COLO668 (cell line): ENCODE data around the gene CTXN1.
"Not testable (repeated sequence)": the region's sequence is repeated elsewhere in the genome, so short reads cannot be mapped to it uniquely, and the experiment has no call there.

Experiments
- DNase-seq: peaks from one replicate; lab custom pipeline; 2025; ENCODE audit not compliant: unreplicated experiment; lab: John Stamatoyannopoulos, UW

CTXN1 gene

DNA sequence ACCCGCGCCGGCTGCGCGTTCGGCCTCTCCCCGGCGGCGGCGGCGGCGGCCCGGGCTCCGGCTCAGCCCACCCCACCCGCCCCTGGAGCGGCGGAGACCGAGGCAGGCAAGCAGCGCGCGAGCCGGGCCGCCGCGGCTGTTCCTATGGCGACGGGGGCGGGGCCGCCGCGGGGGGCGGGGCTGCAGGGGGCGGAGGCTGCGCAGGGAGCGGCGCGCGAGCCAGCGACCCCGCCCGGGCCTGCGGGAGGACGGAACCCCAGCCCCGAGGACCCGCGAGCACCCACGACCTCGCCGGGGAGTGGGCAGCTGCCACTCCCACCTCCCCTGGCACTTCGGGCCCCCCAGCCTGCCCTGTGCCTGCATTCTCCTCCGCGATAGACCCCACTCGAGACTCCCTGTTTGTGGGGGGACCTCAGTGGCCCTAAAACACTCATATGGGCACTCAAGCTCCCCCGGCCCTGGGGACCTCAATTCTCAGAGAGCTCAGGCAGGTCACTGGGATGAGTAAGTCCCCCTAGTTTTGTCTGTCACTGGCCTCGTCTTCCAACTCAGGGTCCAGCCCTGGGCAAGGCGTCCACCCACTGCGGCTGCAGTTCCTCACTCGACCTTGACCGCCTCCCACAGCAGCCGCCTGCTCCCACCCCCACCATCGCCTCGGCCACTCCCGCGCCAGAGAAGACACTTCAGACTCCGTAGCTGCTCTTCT, at the start of gene CTXN1:
Gene CTXN1, minus strand, starts transcription at position 115 of the 706 bp plus-strand sequence. CDS start 597 bp downstream, outside the sequence.
- DNase-seq, result peak; percentile 78

DNA sequence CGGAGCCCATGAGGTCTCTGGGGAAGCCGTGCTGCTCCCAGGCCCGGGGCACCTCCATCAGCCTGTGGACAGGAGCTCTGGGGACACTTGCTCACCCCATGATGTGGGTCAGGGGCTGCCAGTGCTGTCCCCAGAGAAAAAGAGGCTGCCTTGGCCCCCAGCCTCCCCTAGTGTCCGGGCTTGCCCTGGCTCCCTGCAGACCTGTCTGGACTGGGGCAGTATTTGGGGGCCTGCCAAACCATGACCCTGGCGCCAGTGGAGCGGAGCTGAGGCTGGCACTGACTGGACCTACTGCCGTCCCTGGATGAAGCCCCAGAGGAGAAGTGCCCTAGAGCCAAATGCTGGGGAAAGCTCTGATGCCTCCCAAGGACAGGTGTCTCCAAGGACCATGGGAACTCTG, 49.1 kb upstream of the CTXN1 start:
- no peak for DNase-seq

DNA sequence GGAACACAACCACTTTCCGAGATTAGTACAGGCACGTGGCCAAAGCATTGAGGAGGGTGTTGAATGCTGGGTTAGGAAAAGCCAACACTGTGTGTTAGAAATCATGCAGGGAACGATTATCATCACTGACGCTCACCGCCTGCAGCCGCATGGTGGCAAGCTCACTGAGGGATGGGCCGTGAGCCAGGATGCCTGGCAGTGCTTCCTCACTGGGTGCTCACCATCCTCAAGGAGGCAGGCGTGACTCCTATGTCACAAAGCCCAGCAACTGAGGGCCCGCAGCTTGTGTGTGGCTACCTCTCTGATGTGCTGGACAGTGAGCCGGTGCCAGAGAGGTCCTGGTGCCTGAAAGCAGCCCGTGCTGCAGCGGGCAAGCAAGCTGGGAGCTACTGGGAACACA, 47.9 kb upstream of the CTXN1 start:
- no peak for DNase-seq

DNA sequence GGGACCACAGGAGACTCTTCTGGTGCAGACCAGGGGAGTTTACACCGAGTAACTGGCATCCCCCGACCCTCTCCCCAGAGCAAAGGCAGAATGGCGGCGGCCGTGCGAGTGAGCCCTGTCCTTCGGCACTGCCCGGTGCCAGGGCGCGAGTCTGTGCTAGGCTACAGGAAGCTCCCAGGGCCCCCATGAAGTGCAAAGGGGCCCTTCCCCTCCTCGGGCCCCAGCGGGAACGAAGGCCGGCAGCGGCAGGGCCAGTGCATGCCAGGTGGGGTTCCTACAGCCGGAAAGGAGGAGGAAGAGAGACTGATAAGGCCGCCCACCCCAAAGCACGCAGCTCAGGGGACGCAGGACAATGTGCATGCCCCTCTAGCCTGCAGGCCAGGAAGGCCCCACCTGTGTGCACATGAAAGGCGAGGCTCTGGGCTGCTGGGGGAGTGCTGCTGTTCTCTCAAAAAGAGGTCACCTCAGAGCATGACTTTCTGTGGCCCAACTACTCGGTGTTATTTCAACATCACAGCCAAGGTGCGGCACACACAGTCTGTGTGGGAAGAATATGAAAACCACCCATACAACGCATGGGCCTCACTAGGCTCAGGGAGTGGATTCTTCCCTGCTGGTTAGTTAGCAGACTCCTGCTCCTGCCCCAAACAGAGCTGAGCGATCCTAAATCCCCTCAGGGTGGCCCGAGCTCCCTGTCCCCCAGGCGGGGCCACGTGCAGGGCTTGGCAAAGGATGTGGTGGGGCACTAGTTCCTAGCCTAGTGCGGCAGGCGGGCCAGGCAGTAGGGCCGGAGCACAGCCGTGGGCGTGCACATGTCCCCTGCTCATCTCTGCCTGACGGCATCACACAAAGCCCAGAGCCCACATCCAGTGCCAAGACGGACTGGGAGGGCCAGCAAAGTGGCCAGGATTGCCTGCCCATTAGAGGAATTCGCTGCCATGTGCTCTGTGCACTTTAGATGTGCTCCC, 45.9 kb upstream of the CTXN1 start:
- no peak for DNase-seq

DNA sequence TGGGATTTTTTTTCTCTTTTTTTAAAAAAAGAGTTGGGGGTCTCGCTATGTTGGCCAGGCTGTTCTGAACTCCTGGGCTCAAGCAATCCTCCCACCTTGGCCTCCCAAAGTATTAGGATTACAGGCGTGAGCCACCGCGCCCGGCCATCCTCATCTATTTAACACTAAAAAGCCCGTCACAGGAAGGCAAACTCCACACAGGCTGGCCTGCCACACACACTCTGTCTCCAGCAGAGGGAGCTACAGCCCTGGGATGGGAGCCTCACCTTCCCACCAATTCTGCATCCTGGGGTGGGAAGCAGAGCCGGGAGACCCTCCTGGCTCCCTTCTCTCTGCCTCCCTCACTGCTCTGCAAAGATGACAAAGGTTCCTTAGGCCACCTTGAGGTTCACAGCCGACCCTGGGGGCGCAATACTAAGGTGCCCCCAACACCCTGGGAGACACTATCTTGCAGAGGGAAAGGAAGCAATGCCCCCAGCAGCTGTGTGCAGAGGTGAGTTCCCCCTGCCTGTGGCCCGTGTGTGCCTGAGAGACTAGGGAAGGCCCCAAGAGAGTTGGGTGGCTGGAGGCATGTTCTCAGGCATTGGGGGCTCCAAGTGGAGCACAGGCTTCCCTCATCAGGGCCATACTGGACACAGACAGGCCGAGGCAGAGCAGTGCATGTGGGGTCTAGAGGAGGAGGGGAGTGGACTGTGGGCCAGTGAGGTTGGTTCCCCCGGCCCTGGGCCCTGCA, 44.9 kb upstream of the CTXN1 start:
- DNase-seq, result peak; percentile 51

DNA sequence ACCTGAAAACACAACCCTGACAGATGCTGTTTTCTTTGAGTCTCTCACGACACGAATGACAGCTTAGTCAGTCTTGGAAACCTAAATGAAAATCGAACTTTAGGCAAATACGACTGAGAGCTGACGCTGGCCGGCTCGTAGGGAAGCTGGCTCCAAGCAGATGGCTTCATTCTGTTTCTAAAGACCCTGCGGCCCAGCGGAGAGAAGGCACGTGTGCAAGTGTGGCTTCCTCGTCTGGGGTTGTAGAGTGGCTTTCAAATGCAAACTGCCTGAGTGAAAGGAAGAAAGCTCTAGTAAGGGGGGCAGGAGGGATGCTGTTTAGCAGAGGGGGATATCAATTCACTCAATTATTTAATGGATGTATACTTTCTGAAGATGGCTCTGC, 43.6 kb upstream of the CTXN1 start:
- no peak for DNase-seq

DNA sequence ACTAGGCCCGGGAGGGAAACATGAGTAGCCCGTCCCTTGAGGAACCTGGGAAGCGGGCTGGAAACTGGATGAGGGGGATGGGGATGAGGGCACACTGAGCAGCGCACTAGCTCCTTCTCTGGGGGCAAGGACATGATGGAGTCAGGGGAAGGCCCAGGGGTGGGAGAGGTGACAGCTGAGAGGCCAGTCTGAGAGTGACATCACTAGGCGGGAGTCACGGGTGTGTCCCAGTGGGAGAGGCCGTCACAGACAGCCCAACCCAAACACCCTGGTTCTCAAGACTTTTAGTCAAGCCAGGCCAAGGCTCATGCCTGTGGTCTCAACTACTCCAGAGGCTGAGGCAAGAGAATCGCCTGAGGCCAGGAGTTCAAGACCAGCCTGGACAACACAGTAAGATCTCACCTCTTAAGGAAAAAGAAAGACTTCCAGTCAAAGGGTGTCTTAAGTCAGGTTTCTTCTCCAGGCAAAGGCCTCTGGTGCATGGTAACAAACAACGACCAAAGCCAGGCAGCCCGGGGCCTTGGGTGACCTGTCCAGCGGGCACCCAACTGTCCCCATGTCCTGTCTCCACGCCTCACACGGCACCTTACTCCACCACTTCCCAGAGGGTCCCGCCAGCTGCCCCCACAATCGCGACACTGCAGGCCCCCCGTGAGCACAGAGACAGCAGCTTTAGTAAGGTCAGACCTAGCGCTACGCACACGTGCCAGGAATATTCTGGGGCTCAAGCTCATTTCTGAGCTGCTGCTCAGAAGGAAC, 43.0 kb upstream of the CTXN1 start:
- no peak for DNase-seq

DNA sequence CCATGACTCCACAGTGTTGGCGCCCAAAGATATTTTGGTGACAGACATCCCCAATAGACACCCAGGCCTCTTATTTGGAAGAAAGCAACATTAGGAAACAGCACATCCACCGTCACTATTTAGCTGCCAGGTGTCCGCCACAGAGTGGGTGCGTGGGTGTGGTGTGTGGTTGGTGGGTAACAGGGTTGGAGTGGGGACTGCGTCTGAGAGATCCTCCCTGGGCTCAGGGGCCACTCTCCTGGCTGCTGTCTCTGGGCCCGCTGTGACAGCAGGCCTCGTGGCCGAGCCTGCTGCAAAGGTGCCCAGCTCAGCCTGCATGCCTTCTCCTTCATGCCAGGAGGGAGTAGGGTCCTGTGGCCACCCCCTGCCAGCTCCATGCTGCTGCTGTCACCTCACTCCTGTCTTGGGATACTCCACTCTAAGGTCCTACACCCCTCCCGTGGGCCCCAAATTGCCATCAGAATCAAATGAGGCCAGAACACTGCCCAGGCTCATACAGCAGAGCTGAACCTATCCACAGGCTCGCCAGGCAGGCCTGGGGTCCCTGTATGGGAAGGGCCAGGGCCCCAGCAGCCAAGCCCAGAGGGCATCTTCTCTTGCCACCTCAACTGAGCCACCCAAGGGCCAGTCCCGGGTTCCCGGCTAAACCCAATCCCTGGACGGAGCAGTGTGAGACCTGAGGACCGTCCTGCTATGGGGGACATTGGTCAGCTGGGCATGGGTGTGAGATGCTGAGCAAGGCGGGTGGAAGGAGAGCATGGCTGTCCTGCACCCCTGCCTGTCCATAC, 42.3 kb upstream of the CTXN1 start:
- DNase-seq, result no peak

DNA sequence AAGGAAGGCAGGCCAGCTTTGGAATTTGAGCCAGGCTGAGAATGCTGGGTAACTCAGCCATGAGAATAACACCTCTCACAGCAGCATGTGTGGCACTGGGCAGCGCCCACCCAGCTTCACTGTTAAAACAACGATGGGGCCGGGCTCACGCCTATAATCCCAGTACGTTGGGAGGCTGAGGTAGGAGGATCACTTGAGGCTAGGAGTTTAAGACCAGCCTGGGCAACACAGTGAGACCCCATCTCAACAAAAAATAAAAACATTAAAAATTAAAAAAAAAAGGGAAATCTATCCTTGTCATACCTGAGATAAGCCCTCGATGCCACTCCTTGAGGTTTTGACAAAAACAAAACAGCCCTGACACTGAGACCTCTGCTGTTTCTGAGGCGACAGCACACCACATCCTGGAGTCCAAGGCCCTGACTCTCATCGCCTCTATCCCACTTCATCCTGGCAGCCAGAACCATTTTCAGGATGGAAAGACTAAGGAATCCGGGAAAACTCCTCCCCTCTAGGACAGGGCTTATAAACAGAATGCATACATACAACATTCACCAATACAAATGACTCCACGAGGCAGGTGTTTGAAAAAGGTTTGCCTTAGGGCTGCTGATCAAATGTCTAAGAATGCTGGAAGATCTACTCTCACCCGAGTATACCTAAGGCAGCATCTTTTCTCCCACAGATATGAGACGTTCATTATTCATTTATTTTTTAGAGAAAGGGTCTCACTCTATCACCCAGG, 40.2 kb upstream of the CTXN1 start:
- DNase-seq, result no peak

DNA sequence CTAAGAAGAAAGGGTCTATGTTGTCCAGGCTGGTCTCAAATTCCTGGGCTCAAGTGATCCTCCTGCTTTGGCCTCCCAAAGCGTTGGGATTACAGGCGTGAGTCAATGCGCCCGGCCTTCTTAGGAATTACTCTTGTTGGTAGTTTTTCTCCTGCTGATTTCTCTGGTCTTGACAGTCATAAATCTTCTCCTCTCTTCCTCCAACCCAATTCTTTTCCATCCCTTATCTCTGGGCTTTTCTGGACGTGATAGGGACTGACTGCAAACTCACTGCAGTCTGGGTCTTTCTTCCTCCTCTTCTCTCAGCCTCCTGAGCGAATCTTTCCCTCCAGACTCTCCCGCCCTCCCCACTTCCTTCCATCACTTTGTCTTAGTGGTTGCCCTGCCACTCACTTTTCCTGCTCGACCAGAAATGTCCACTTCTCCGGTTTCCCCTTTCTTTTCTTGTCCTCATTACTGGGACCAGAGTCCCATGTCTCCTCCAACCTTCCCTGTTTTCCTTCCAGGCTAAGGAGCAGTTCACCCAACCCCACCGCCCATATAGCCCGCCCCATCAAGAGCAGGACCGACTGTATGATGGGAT, 39.4 kb upstream of the CTXN1 start:
- DNase-seq, result no peak

DNA sequence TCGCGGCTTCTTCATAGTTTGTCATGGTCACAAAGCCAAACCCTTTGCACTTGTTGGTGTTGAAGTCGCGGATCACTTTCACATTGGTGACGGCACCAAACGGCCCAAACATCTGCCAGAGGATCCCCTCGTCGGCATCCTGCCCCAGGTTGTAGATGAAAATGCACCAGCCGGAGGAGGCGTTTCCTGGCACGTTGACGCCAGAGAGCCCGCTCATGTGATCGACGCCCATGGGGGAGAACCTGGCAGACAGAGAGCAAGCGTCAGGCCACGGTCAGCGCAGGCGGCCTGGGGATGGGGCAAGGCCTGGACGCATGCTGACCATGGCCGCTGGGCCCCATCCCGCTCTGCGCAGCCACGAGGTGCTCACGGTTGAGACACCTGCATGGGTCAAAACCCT, 37.6 kb upstream of the CTXN1 start:
- DNase-seq, result no peak

DNA sequence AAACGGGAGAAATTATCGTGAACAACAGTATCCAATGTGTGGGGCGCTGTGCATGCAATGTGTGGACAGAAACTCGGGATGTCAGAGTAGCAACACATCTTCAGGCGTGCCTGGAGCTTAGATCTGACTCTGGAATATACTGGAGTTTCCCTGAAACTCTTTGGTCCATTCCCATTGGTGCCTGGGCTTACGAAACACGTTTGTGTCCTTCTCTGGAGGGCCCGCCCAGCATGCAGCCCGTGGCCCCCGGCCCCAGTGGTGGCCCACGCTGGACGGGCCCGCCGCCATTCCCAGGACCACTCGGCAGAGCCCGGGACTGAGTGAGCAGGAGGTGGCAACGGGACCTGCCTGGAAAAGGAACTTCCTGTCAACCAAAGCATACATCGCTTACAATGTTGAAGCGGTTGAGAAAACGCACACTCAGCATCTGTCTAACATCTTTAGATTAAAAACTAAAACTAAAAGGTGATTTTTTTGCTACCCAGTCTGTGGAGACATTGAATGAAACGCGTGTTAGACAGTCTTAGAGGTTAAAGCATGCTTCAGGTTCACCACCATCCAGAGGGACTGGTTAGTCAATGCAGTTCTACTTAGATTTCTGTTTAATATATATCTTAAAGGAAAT, 36.8 kb upstream of the CTXN1 start:
- no peak for DNase-seq

DNA sequence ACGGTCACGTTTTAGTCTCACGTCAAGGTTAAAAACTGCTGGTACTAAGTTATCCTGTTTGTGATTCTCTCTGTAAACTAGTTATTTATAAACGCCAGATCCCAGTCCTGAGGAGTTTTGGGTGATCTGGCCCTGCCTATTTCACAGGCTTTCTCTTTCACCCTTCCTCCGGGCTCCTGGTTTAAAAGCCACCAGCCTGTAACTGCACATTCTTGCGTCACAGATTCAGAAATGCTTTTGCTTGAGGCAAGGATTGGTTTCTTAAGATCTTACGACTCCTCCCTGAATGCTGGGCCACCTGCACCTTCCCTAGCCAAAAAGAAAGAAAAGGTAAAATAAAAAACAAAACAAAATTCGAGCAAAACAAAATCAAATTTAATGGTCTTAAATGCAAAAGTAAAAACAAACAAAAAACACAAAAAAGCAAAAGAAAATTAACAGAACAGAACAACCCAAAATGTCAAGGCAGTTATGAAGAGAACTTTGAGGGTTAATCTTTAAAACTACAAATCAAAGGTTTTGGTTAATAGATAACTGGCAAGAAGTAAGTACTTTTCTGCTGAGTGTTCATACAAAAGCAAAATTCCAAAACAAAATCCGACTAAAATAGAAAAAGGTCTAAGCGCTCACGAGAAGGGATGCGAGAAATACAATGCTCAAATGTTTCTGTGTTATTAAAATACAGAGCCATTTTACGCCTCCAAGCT, 36.1 kb upstream of the CTXN1 start:
- no peak for DNase-seq

DNA sequence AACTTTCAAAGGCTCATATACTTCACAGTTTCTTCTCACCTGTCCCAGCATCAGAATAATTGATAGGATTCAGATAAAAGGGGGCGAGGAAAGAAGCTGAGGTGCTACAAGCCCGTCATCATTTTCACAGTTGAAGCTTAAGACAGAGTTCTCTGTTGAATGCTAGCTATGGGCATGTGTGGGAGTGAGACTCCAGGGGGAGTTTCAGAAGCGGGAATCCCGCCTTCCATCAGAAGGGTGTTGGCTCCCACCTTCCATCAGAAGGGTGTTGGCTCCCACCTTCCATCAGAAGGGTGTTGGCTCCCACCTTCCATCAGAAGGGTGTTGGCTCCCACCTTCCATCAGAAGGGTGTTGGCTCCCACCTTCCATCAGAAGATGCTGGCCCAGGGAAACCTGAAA, 35.1 kb upstream of the CTXN1 start:
- not testable (repeated sequence) for DNase-seq

DNA sequence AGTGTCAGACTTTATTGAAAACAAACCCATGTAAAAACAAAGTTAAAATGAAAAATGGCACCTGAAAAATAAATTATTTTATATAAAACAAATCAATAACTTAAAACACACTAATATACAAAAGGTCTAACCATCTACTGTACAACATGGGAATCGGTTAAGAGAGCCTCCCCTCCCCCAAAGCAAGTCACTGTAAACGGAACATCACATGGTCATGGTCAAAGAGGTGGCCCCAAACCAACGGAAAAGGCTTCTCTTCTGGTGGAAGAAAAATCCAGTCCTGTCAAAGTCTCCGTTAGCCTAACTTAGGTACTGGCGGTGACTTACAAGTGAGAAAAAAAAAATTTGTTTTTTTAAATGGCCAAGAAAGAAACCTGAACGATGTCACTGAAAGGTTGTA, 33.3 kb upstream of the CTXN1 start:
- DNase-seq, result no peak

DNA sequence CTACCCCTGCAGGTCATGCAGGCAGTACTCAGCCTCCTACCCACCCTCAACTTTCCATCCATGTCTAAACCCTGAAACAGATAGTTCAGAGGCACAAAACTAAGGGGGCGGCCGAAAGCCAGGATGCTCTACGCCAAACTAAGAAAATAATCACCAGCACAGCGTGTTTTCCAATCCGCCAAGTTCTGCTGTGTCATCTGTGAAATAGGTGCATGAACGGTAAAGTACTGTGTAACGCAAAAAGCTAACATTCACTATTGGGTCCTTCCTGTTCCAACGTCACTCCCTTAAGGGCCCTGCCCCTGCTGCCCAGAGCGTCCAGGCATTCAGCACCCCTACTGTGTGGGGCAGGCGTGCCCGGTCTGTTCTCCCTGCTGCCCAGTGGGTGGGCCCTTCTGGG, 29.8 kb upstream of the CTXN1 start:
- no peak for DNase-seq

DNA sequence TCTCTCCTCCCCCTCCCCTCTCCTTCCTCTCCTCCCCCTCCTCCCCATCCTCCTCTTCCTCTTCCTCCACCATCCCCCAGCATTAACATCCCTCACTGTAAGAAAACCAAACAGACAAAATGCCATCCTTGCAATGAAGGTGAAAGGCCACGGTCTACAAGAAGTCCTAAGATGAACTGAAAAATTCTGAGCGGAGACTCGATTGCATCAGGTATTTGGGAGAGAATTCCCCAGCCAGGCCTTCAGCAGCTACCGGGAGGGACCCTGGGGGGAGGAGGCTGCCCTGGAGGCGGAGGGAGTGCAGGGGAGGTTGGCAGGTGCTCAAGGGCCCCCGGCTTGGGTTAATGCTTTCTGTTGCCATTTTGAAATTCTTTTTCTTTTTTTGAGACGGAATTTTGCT, 27.6 kb upstream of the CTXN1 start:
- DNase-seq, result no peak

DNA sequence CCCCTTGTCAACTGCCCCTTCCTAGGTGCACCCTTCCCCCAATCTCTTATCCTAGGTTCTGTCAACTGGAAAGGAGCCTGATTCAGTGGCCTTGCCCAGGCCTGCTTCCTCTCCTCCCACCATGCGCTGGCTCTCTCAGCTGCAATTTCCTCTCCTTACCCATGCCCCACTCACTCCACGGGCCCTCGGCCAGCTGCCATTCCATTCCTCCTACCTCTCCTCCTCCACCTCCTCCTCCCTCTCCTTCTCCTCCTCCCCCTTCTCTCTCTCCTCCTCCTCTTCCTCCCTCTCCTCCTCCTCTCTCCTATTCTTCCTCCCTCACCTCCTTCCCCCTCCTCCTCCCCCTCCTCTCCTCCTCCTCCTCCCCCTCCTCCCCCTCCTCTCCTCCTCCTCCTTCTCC, 27.1 kb upstream of the CTXN1 start:
- DNase-seq, result no peak
